Body of pancreas (tissue), 4 donors: ENCODE data around the gene ZDHHC20.

Experiments used
- CTCF ChIP-seq, 7 experiments: fragments of 450-650 bp in 4 of 7; fragments of 200-600 bp in 3 of 7; sonication (generic) in 3 of 7; IDR thresholded peaks; one replicate each; pipeline ENCODE4 v1.5.1; 2016 to 2019; ENCODE audit warnings: antibody characterized with exemption in 7 of 7
- POLR2A ChIP-seq, 3 donors: fragments of 450-650 bp; IDR thresholded peaks; one replicate each; pipeline ENCODE4 v1.6.1; 2016; ENCODE audit warnings: antibody characterized with exemption in 3 of 3, mild to moderate bottlenecking in 2 of 3

- TF ChIP-seq POLR2A (IDR thresholded peaks at IDR 0.05) (no peak), CTCF (IDR thresholded peaks at IDR 0.05) (no peak)
Observed at GRCh38 chr13:21466527-21466926, 7.4 kb upstream of the ZDHHC20 start.
